ENCODE data around the gene AP2M1. TPM values are rescaled to one million over a fixed set of nuclear protein-coding genes. Genes with fewer than 3 reads are reported as not detected.
A peak's percentile ranks its signal among the peaks of the same experiment; 100 is the strongest.

Gene AP2M1
- total and polyA plus RNA-seq, 10 of the 15 experiments (the other 5 are each of a cell fraction or from before 2014, with no cell fraction given): 65.6 to 356 (median 161) TPM

- intact Hi-C loops (cut with micrococcal nuclease; ENCODE audit: unreplicated experiment): loop anchor here (1.0 kb wide), 2 partner anchors 22 to 29 kb away; no protein-coding TSS in a partner anchor
- POLR2A ChIA-PET: interaction anchor here (0.5 to 2.4 kb wide), 8 partner anchors 8 to 1127 kb away, joined by 3 to 7 read pairs (median 4); partner anchors contain the start of genes ABCF3, AP2M1 and EIF2B5
These were observed 18.8 kb upstream of the AP2M1 start for GRCh38 chr3:184155644-184156521.

More at GRCh38 chr3:184155644-184156521, 18.8 kb upstream of the AP2M1 start:
- Histone ChIP-seq H4K20me1 (ENCODE audit: control insufficient read depth, insufficient read depth) (no peaks in the 10 kb centered on the region), H3K27ac (ENCODE audit: control insufficient read depth, insufficient read depth) (peak overlapping the region; percentile 35), H3K27me3 (replicated peaks in 1 of 2; ENCODE audit: control insufficient read depth in 2 of 2, insufficient read depth in 2 of 2, low read length in 1 of 2) (no peaks in the 10 kb centered on the region), H3K36me3 (ENCODE audit: control insufficient read depth in 2 of 2, insufficient read depth in 2 of 2, low read length in 1 of 2) (no peaks in the 10 kb centered on the region), H3K9ac (ENCODE audit: control insufficient read depth, insufficient read depth, low read length) (peak overlapping the region; percentile 88), H3K4me3 (peak overlapping the region; percentile 82), H3K4me1 (ENCODE audit: control insufficient read depth, insufficient read depth, low read length) (peaks cover 9% of the 10 kb centered on the region), H3K79me2 (ENCODE audit: control insufficient read depth, insufficient read depth, low read length) (peaks cover 42% of the 10 kb centered on the region), H3K4me2 (ENCODE audit: control insufficient read depth, insufficient read depth) (peak overlapping the region; percentile 78), H2AFZ (ENCODE audit: control insufficient read depth, low read depth, low read length) (peak overlapping the region; percentile 77), H3K9me3 (replicated peaks; ENCODE audit: control insufficient read depth, insufficient read depth, low read length) (no peaks in the 10 kb centered on the region)
- DNase-seq (ENCODE audit: low read depth, low spot score) (no peak), ATAC-seq (peak; percentile 48), FAIRE-seq (no peak)
- CTCF ChIA-PET: interaction anchor here (0.9 to 1.6 kb wide), 3 partner anchors 10 to 31 kb away, joined by 3 to 7 read pairs (median 3); partner anchors contain the start of gene EIF2B5
- 1% methylated on average over 47 of the region's 47 CpGs for WGBS (ENCODE audit: insufficient coverage, insufficient replicate concordance, low lambda C conversion rate, missing lambda C conversion rate)
- RAD21 ChIA-PET (ENCODE audit: unreplicated experiment): interaction anchor here (0.7 to 2.2 kb wide), 7 partner anchors 10 to 133 kb away, joined by 3 to 10 read pairs (median 3); partner anchors contain the start of genes ABCF3, AP2M1 and EIF2B5
- SMC1A ChIA-PET (ENCODE audit: uncharacterized antibody, unreplicated experiment): interaction anchor here (0.7 to 1.4 kb wide), 5 partner anchors 23 to 94 kb away, joined by 3 to 4 read pairs (median 4); no protein-coding TSS in a partner anchor
- in situ Hi-C loops (cut with MboI): no loop called here
- TF ChIP-seq REST (IDR thresholded peaks at IDR 0.05; ENCODE audit: low read depth, low read length): peak; percentile 73
- TF ChIP-seq SIN3A (IDR thresholded peaks at IDR 0.05; ENCODE audit: low read depth, low read length): peak; percentile 52; the same call in 1 of the 2 replicates
- TF ChIP-seq, protein P1, sequence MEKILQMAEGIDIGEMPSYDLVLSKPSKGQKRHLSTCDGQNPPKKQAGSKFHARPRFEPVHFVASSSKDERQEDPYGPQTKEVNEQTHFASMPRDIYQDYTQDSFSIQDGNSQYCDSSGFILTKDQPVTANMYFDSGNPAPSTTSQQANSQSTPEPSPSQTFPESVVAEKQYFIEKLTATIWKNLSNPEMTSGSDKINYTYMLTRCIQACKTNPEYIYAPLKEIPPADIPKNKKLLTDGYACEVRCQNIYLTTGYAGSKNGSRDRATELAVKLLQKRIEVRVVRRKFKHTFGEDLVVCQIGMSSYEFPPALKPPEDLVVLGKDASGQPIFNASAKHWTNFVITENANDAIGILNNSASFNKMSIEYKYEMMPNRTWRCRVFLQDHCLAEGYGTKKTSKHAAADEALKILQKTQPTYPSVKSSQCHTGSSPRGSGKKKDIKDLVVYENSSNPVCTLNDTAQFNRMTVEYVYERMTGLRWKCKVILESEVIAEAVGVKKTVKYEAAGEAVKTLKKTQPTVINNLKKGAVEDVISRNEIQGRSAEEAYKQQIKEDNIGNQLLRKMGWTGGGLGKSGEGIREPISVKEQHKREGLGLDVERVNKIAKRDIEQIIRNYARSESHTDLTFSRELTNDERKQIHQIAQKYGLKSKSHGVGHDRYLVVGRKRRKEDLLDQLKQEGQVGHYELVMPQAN (conservative IDR thresholded peaks at IDR 0.05): 0 out of 2 replicates have a peak, but pooled peaks have one; percentile 47
- no peak for TF ChIP-seq E2F8 (IDR thresholded peaks at IDR 0.05; ENCODE audit: low read depth, partially characterized antibody)
- TF ChIP-seq NBN (IDR thresholded peaks at IDR 0.05): 0 out of 2 replicates have a peak, but pooled peaks have one; percentile 15
- BruUV-seq (replicated peaks): TSS peak; percentile 63

All from GM12878 (cell line).